A549 (cell line): ENCODE measurements around the gene DHX8.

ENCODE experiments used
- CTCF ChIP-seq: fragments of >200 bp; sonication (Bioruptor Twin); formaldehyde crosslinking; IDR thresholded peaks from 3 replicates; pipeline ENCODE4 v1.5.1; 2016
- TP53 ChIP-seq: fragments of 250-450 bp; sonication (Bioruptor Pico); IDR thresholded peaks from 2 replicates; pipeline ENCODE4 v1.5.0; 2021; ENCODE audit warnings: mild to moderate bottlenecking, moderate library complexity

GRCh38 chr17:43543300-43543699, 59.5 kb downstream of the DHX8 start:
- TF ChIP-seq CTCF (no peak), TP53 (no peak)
